ENCODE data around the gene LRP1.

DNA sequence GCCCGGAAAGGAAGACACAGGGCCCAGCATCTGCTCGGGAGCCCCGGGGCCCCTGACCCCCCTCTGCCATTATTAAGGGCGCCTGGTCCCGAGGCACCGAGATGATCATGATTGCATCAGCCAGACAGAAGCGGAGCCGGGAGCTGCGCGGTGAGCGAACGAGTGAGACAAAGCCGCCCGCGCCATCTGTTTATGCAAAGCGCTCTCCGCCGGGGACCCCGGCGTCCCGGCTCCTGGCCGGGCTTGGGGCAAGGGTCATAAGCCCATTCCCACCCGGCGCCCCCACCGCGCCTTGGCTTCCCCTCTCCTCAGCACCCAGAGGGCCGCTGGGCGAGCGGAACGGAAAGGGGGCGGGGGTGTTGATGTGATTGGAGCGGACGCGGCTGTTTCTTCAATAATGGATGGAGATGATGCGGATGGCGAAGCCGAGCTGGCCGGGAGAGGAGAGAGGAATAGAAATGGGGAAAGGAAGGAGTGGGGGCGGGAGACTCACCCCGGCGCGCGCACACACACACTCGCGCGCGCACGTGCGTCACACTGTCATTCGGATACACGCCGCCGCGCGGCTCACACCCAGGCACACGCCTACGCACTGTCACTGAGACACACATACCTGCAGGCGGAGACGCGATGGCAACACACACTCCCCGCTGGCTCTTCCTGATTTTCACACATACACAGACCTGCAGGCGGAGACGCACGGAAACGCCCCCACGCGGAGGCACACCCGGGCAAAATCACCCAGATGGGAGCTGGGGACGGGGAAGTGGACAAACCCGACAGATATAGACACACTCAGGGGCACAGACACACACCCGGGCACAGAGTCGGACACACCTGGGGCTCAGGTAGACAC, 112.0 kb downstream of the LRP1 start:
- TF ChIP-seq, protein P1, sequence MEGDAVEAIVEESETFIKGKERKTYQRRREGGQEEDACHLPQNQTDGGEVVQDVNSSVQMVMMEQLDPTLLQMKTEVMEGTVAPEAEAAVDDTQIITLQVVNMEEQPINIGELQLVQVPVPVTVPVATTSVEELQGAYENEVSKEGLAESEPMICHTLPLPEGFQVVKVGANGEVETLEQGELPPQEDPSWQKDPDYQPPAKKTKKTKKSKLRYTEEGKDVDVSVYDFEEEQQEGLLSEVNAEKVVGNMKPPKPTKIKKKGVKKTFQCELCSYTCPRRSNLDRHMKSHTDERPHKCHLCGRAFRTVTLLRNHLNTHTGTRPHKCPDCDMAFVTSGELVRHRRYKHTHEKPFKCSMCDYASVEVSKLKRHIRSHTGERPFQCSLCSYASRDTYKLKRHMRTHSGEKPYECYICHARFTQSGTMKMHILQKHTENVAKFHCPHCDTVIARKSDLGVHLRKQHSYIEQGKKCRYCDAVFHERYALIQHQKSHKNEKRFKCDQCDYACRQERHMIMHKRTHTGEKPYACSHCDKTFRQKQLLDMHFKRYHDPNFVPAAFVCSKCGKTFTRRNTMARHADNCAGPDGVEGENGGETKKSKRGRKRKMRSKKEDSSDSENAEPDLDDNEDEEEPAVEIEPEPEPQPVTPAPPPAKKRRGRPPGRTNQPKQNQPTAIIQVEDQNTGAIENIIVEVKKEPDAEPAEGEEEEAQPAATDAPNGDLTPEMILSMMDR (conservative IDR thresholded peaks at IDR 0.05; ENCODE audit: low read length), result no peak
- TF ChIP-seq EZH2phosphoT487 (IDR thresholded peaks at IDR 0.05; ENCODE audit: borderline replicate concordance), result no peak

Measured in Loucy (cell line).